K562 (cell line): ENCODE data around the gene NR1H2. TPM values are rescaled to one million over a fixed set of nuclear protein-coding genes. Genes with fewer than 3 reads are reported as not detected.

Experiments
- ATAC-seq: fragments of 200-7000 bp; cut with Tn5 transposase; 3 replicates; pipeline ENCODE4 v1.9.1; 2020; ENCODE audit warnings: moderate library complexity
- BruUV-seq: library from RNA; stranded (reverse); fragments of 400-500 nt; replicated peaks from 2 replicates; lab custom pipeline; 2021; lab: Mats Ljungman, UMichigan
- CTCF ChIA-PET: fragments of 300-600 bp; formaldehyde crosslinking; extraction: SDS; loops from one replicate; lab custom pipeline; 2021; ENCODE audit warnings: low intra/inter-chr PET ratio; lab: Yijun Ruan, JAX
- POLR2A ChIA-PET: fragments of 300-600, 350-650 bp; sonication (Branson Sonifier 250); formaldehyde crosslinking; extraction: SDS; loops from one replicate; lab custom pipeline; 2021; ENCODE audit warnings: antibody characterized with exemption, inconsistent platforms; lab: Yijun Ruan, JAX
- DNase-seq, 4 experiments: peaks; one replicate each; pipeline versions ENCODE4 v3.0.0 to v3.0.0-alpha.2; 2011 to 2018; ENCODE audit warnings: low spot score in 3 of 4, mixed read lengths in 3 of 4; ENCODE audit errors: extremely low read depth in 1 of 4
- FAIRE-seq: peaks from 2 replicates; lab custom pipeline; 2011; peaks lifted over from hg19 to GRCh38; lab: Jason Lieb, UNC
- H2AFZ ChIP-seq: 2 replicates; pipeline ENCODE4 v1.6.0; 2011; ENCODE audit warnings: low read depth, low read length, control low read depth, inconsistent platforms
- H3K27ac ChIP-seq: fragments of 200-600 bp; 3 replicates; pipeline ENCODE4 v1.8.0; 2011; ENCODE audit warnings: low read depth, mild to moderate bottlenecking, control low read depth, inconsistent platforms, low read length, moderate library complexity, mixed read lengths; ENCODE audit errors: extremely low read depth
- H3K27me3 ChIP-seq, 2 experiments: fragments of 300-600 bp in 1 of 2; 2 replicates in 1 of 2; 3 replicates in 1 of 2; pipeline versions ENCODE4 v1.6.0 to v1.8.0; 2011; ENCODE audit warnings: inconsistent platforms in 2 of 2, low read length in 2 of 2, mild to moderate bottlenecking in 1 of 2, mixed read lengths in 1 of 2, moderate library complexity in 1 of 2; ENCODE audit not compliant: control insufficient read depth in 2 of 2, insufficient read depth in 2 of 2
- H3K36me3 ChIP-seq: fragments of 300-600 bp; 3 replicates; pipeline ENCODE4 v1.8.0; 2011; ENCODE audit warnings: mild to moderate bottlenecking, low read length, inconsistent platforms; ENCODE audit not compliant: control insufficient read depth, insufficient read depth
- H3K4me1 ChIP-seq, 2 experiments: fragments of 200-600 bp in 1 of 2; replicated peaks in 1 of 2; 2 replicates in 1 of 2; 3 replicates in 1 of 2; pipeline versions ENCODE4 v1.5.1 to v1.8.0; 2011; ENCODE audit warnings: inconsistent platforms in 2 of 2, low read length in 2 of 2, mild to moderate bottlenecking in 1 of 2, mixed read lengths in 1 of 2, moderate library complexity in 1 of 2; ENCODE audit not compliant: control insufficient read depth in 2 of 2, insufficient read depth in 2 of 2
- H3K4me2 ChIP-seq: 2 replicates; pipeline ENCODE4 v1.6.1; 2011; ENCODE audit warnings: low read length, control low read depth, inconsistent platforms, mixed read lengths; ENCODE audit not compliant: insufficient read depth
- H3K4me3 ChIP-seq: fragments of 200-600 bp; sonication (generic), shearing (Covaris generic); 2 replicates; pipeline ENCODE4 v1.5.1; 2016; ENCODE audit warnings: control low read depth, inconsistent platforms
- H3K79me2 ChIP-seq: fragments of 200-600 bp; 3 replicates; pipeline ENCODE4 v1.8.0; 2011; ENCODE audit warnings: low read length, inconsistent platforms; ENCODE audit not compliant: control insufficient read depth, insufficient read depth
- H3K9ac ChIP-seq, 2 experiments: 2 replicates each; pipeline versions ENCODE4 v1.6.0 to v1.6.1; 2011; ENCODE audit warnings: low read depth in 2 of 2, low read length in 2 of 2, control low read depth in 1 of 2, inconsistent platforms in 1 of 2, mild to moderate bottlenecking in 1 of 2, mixed read lengths in 1 of 2; ENCODE audit not compliant: insufficient read depth in 1 of 2
- H3K9me1 ChIP-seq: one replicate; pipeline ENCODE4 v1.6.0; 2011; ENCODE audit warnings: inconsistent platforms, mild to moderate bottlenecking, low read length, moderate library complexity; ENCODE audit not compliant: control insufficient read depth, insufficient read depth
- H3K9me3 ChIP-seq: replicated peaks from 2 replicates; pipeline ENCODE4 v1.5.1; 2011; ENCODE audit warnings: low read depth, low read length, inconsistent platforms; ENCODE audit not compliant: control insufficient read depth, insufficient read depth
- H4K20me1 ChIP-seq: replicated peaks from 2 replicates; pipeline ENCODE4 v1.6.1; 2011; ENCODE audit warnings: low read length, inconsistent platforms, mixed read lengths; ENCODE audit not compliant: control insufficient read depth, insufficient read depth
- DLX4 ChIP-seq: fragments of 250-450 bp; sonication (Bioruptor Pico); IDR thresholded peaks from 2 replicates; pipeline ENCODE4 v1.6.1; 2021; ENCODE audit warnings: mild to moderate bottlenecking
- POLR2A ChIP-seq: fragments of 450-650 bp; conservative IDR thresholded peaks from 2 replicates; pipeline ENCODE4 v1.6.1; 2016
- POLR2G ChIP-seq: fragments of 200-400 bp; formaldehyde crosslinking; IDR thresholded peaks from 2 replicates; pipeline ENCODE4 v1.6.1; 2017; ENCODE audit warnings: low read depth, mild to moderate bottlenecking, antibody characterized with exemption, low read length, moderate library complexity
- RB1 ChIP-seq: fragments of 450-650 bp; IDR thresholded peaks from 2 replicates; pipeline ENCODE4 v1.6.1; 2017; ENCODE audit warnings: low read depth, mild to moderate bottlenecking
- TAF1 ChIP-seq: IDR thresholded peaks from 2 replicates; pipeline ENCODE4 v1.6.1; 2011; ENCODE audit warnings: mild to moderate bottlenecking, low read length, moderate library complexity; ENCODE audit not compliant: insufficient read depth, control insufficient read depth, severe bottlenecking; ENCODE audit errors: extremely low read depth
- ZC3H8 ChIP-seq: fragments of 450-650 bp; IDR thresholded peaks from 2 replicates; pipeline ENCODE4 v1.6.1; 2017
- ZFP30 ChIP-seq: fragments of 250-450 bp; sonication (Bioruptor Pico); IDR thresholded peaks from 2 replicates; pipeline ENCODE4 v1.8.0; 2022; ENCODE audit warnings: moderate library complexity, mild to moderate bottlenecking, inconsistent platforms, borderline replicate concordance
- ZNF592 ChIP-seq: fragments of 450-650 bp; IDR thresholded peaks from 2 replicates; pipeline ENCODE4 v1.6.1; 2017; ENCODE audit warnings: antibody characterized with exemption, mild to moderate bottlenecking
- ZNF639 ChIP-seq, 2 experiments: fragments of 200-800 bp in 1 of 2; sonication (Bioruptor generic) in 1 of 2; sonication (generic) in 1 of 2; formaldehyde crosslinking in 1 of 2; IDR thresholded peaks in 1 of 2; conservative IDR thresholded peaks in 1 of 2; 2 replicates each; pipeline versions ENCODE4 v1.5.0 to v1.6.1; 2016 to 2020; ENCODE audit warnings: missing compliant biosample characterization in 1 of 2, missing genetic modification characterization in 1 of 2, missing genetic modification reagents in 1 of 2
- WGBS: fragments of 100-300 bp; shearing (Covaris generic); methylation state at CpG from one replicate; pipeline ENCODE4 v1.1.6; 2016; ENCODE audit warnings: low coverage, mixed read lengths; ENCODE audit not compliant: insufficient coverage; ENCODE audit errors: missing lambda C conversion rate; 5-methylcytosine and 5-hydroxymethylcytosine counted together
- in situ Hi-C: fragments of 300-500 bp; cut with MboI; formaldehyde crosslinking; loops from 4 replicates; pipeline ENCODE4 v1.15.0; 2018; ENCODE audit warnings: inconsistent platforms, mixed read lengths
- intact Hi-C: fragments of 100-400 bp; cut with micrococcal nuclease; formaldehyde crosslinking; loops from 2 replicates; pipeline ENCODE4 v1.14.2; 2022
- polyA plus RNA-seq, 8 experiments: library from polyadenylated mRNA; depleted of rRNA in 4 of 8; stranded (reverse) in 5 of 8; unstranded in 3 of 8; fragments of >200 nt; fragmentation: Nextera tagmentation in 2 of 8; fragmentation: Illumina TruSeq in 1 of 8; extraction: Ambion mirVana in 2 of 8; extraction: Trizol in 1 of 8; gene quantifications; 2 replicates each; pipeline versions ENCODE4 v1.2.1 to v1.2.3, GENCODE V29; 2011 to 2014; ENCODE audit warnings: inconsistent platforms in 1 of 8, missing spikeins in 1 of 8
- total RNA-seq, 7 experiments: library from RNA; depleted of rRNA in 6 of 7; stranded (reverse); fragments of >200 nt in 6 of 7; fragmentation: Illumina TruSeq in 2 of 7; extraction: Trizol in 2 of 7; gene quantifications; 2 replicates each; pipeline versions ENCODE4 v1.2.1 to v1.2.3, GENCODE V29; 2011 to 2021; ENCODE audit warnings: low replicate concordance in 1 of 7

The NR1H2 gene
- total and polyA plus RNA-seq, 9 of the 15 experiments (the other 6 are each of a cell fraction or from before 2014, with no cell fraction given): 0.11 to 73.8 (median 24.0) TPM

GRCh38 chr19:50365434-50366306 lies 10.6 kb upstream of the NR1H2 start, which contains the start of gene NAPSA:
NAPSA (minus strand) TSS chr19:50365639; CDS start chr19:50365621, 18 bp downstream.
- Histone ChIP-seq H3K4me3 (no peak within 1 kb of the TSS), H3K27me3 (no peaks in the 10 kb centered on the region), H3K36me3 (no peaks in the 10 kb centered on the region), H3K9me3 (no peaks in the 10 kb centered on the region), H3K4me2 (no peak within 1 kb of the TSS), H3K4me1 (peaks cover 42 to 58% of the 10 kb centered on the region in 2 experiments), H3K79me2 (peaks cover 17% of the 10 kb centered on the region; the same call in 2 of the 3 replicates), H3K9ac (peak within 1 kb of the TSS in 1 of 2 experiments; percentile 60; a peak in 1 of 4 replicates), H4K20me1 (no peaks in the 10 kb centered on the region), H3K9me1 (no peaks in the 10 kb centered on the region), H3K27ac (no peak within 1 kb of the TSS), H2AFZ (no peak within 1 kb of the TSS)
- ATAC-seq (no peak), FAIRE-seq (no peak), DNase-seq (no peak)
- ChIA-PET POLR2A (interaction anchor here (0.9 to 1.0 kb wide), 2 partner anchors 10 to 95 kb away, joined by 3 to 6 read pairs; partner anchors contain the start of gene NR1H2), CTCF (no interaction called here)
- TF ChIP-seq POLR2G: no peak
- no peak for TF ChIP-seq ZNF592
- no peak for TF ChIP-seq DLX4 (CRISPR knock-in tag)
- no peak for TF ChIP-seq ZC3H8
- no peak for TF ChIP-seq TAF1
- TF ChIP-seq ZNF639 (CRISPR knock-in tag; conservative IDR thresholded peaks at IDR 0.05 in 1 of 2, IDR thresholded peaks at IDR 0.05 in 1 of 2): no peak
- no peak for TF ChIP-seq POLR2A
- TF ChIP-seq RB1: no peak
- TF ChIP-seq ZFP30 (CRISPR knock-in tag): no peak
- in situ Hi-C loops (loop anchor here (5.0 kb wide), 1 partner anchor 97 kb away; no protein-coding TSS in a partner anchor), intact Hi-C loops (no loop called here)
- no TSS peak for BruUV-seq
- WGBS: 60% methylated on average over 10 of the region's 11 CpGs
